ENCODE measurements around the gene FOXP2.
"Not testable (repeated sequence)": the region's sequence is repeated elsewhere in the genome, so short reads cannot be mapped to it uniquely, and the experiment has no call there.

Gene FOXP2
- long read RNA-seq, donor 1, partial matches to known transcripts: 0 of 1 reads
- long read RNA-seq, donor 1, other reads (novel, unspliced or antisense): 0 of 1 reads
- long read RNA-seq, donor 2: 0 reads
- long read RNA-seq, donor 3: 0 reads
- long read RNA-seq, donor 4: 0 reads
- long read RNA-seq, donor 5: 0 reads
- long read RNA-seq, donor 6: 0 reads
- long read RNA-seq, donor 7: 0 reads
- long read RNA-seq, donor 8: 0 reads

DNA sequence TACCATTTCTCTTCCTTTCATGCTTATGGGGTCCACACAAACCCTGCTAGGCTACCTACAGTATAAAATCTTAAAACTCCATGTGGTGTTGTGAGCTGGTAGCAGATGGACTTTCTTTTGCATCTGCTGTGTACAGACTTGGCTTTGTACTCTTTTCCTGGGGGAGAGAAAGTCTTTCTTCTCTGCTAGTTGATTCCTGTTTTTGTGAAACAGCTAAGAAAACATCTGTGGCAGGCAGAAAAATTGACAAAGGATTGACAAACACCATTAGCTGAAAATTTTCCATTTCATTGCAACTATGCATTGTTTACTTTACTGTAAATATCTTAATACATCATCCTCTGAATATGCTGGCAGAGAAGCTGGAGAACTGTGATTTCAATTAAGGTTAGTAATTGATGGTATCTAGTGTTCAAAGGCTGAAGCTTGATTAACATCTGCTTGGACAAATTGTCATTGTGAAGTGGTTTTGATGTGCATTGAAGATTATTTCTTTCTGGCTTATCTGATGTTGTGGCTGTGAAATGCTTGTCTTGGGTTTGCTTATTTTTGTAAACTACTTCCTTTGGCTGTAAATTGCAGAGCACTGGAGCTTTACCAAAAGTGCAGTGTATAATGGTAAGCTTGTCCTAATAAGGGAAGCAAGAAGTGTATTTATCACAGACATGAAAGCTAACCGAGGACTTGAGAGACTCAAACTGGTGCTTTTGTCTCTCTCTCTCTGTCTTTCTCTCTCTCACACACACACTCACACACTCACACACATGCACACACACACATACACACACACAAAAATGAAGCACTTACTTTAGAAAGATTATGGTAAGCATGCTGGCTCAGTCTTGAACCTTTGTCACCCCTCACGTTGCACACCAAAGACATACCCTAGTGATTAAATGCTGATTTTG, at the start of gene FOXP2:
TSS of gene FOXP2 (plus strand) at position 660 of the 908 bp plus-strand sequence. CDS start 11,697 bp downstream, outside the sequence.
- DNase-seq: peak; percentile 50

DNA sequence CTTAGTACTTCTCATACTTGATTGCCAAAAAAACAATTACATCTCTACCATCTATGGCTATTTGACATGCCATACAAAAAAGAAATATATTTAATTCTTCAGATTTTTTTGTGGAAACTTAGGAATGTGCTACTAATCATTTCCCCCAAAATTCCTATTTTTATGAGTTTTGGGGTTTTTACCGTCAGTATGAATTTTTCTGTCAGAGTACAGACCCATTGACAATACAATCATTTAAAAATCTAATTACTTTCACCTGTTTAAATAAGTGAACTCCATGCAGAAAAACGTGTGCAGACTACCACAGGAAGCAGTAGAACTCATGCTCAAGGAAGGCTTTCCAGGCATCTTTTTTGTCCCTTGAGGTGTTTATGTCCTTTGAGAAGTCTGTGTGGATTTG, 48.8 kb upstream of the FOXP2 start:
- DNase-seq: no peak

DNA sequence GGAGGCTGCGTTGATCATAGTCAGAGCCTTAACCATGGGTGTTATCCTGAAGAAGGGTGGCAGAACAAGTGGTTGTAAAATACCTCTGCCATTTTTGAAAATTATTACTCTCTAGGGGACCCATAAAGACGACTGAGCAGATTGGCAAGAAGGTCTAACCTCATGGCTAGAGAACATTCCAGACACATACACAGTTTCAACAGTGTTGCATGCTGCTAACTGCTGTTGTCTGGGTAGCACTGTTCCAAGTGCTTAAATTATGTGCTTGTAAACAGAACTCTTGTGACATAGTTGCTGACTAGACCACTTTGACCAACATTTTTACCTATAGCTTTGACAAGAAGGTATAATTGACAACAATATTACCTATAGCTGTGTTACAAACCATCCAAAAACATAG, 46.1 kb upstream of the FOXP2 start:
- no peak for DNase-seq

DNA sequence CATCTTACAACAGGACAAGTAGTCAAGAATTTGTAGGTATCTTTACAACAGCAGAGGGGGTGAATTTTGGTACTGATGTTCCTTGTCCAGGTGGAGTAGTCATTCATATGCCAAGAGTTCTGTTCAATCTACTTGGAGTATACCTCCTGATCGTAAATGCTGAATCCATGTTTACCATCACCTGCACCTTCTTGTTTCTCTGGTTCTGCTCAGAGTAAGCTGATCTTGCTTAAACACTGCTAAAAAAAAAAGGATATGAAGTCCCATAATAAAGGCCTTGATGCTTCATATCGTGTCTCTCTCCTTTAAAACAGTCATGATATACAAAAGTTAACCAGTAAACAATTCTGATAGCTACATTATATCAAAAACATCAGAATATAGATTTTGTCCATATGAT, 45.3 kb upstream of the FOXP2 start:
- no peak for DNase-seq

DNA sequence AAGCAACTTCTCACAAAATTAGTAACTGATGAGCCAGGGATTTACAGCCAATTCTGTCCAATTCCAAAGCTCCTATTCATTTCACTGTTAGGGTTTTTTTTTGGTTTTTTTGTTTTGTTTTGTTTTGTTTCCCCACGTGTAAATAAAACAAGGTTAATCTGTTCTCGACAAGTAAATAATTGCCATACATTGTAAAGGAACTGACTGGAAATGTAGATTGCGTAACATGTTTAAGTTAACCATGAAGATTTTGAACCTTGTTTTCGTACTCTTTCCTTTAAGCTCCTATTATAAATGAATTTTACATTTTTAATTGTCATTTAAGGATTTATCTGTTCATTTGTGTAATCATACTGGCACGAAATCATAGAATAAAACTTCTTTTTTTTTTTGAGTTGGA, 42.0 kb upstream of the FOXP2 start:
- DNase-seq: no peak

DNA sequence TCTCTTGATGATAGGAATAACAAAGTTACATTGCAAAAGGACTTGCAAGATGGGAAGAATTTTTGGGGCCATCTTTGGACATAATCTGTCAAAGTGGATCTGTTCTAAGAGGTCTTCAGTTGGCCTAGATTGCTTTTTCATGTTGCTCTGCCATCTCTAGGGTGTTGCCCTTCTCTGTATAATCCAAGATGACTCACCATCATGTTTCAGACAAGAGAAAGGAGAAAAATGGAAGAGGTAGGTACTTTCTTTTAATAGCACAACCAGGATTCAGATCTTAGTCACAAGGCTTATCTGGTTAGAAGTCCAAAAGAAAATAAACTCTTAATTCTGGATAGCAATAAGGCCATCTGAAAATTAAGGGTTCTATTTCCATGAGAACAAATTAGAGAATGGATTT, 38.7 kb upstream of the FOXP2 start:
- no peak for DNase-seq

DNA sequence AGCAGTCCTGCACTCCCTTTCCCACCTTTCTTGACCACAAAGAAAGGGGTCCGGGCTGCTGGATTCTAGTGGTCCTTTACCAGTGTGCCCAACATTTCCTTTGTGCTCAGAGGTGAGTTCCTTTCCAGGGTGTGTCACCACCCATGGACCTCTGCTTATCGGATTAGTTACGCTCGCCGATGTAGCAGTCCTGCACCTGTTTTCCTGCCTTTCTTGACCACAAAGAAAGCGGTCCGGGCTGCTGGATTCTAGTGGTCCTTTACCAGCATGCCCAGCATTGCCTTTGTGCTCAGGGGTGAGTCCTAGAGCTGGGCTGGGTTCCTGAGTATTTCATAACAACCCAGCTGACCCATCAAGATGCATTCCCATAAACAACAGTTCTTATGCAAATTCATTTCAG, 30.7 kb upstream of the FOXP2 start:
- not testable (repeated sequence) for DNase-seq

DNA sequence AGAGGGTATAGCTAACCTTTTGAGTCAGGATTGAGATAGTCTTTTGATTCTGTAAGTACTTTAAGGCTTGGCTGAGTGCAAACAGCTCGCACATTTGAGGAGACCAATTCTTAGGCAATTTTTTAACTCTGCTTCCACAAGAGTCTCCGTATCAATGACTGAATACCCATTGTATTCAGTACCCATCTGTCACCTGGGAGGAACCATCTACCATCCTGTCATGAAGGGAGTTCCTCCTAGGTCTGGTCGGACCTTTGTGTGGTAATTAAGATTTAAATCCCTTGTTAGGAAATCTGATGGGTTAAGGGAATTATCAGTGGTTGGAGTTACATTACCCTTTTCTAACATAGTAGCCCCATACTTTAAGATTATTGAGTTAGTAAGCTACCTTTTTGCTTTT, 30.3 kb upstream of the FOXP2 start:
- DNase-seq: not testable (repeated sequence)

DNA sequence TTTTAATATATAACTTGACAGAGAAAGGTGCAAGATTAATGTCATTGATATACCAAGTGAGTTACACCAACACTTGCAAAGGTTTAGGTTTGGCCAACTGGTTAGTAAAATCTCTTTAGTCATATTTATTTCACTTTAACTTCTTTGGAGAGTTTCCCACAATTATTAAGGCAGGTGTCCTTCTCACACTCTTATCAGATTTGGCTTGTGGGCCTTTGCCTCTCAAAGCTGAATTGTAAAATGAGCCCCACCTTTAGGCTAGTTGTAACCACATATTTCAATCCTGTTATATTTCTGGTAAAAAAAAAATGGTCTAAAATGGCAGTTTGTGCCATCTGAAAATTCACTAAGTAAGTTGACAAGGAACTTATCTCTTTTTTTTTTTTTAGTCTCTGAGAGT, 26.6 kb upstream of the FOXP2 start:
- no peak for DNase-seq

DNA sequence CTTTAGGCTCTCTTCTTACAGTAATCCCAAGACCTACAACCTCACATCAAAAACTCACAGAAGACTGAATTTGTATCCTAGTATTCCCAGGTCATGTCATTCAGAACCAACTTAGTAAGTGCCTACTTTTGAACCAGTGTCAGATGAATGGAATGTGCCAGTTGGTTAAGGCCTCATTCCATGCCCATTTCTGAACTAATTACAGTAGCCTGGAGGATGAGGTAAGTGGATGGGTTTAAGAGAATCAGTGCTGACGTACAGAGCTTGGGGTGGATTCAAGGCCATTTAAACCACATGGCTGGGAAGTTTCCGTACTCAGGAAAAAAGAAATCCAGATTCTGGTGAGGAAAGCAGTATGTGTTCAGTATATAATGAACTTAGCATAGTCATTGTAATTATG, 21.9 kb upstream of the FOXP2 start:
- DNase-seq: no peak

DNA sequence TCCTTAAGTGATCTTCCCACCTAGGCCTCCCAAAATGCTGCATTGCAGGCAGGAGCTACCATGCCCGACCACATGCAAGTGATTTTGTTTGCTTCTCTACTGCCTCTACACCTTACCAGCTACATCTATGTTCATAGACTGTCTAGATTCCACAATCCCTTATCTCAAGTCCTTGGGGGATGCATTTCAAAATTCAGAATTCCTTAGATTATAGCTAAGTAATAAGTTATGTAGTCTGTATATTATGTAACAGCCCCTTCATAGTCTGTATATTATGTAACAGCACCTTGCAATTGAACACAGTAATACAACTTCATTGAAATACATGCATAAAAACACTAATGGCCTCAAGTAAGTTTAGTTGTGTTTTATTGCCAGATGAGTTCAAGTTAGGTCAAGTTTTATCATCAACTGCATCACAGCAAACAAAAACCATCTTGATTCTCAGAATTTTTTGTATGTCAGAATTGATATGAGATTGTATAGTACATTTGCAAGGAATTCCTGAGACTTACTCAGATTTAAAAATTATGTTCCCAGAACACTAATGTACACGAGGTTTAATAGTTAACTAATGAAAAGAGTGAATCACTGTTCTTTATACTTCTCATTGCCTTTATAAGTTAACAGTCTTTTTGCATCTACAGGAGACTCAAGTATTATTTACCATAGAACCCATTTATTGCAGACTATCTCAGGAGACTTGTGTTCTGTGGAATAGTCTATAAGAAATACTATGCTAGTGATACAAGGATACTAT, 11.6 kb upstream of the FOXP2 start:
- DNase-seq: no peak

DNA sequence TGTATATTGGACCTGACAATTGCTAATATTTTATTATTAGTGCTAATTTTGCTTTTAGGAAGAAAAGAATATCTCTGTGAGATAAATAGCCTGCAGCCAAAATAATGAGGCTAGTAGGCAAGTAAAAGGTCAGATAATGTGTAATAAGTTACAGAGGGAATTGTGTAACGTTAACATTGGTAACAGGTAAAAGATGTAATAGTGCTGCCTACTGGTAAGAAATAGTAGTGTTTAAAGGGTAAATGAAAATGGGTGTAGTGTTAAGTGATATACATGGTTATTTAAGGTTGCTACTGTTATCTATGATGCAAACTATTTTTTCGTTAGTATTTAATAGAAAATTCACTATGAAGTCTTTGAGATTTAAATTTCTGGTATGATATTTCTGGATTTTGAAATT, 9.2 kb upstream of the FOXP2 start:
- no peak for DNase-seq

DNA sequence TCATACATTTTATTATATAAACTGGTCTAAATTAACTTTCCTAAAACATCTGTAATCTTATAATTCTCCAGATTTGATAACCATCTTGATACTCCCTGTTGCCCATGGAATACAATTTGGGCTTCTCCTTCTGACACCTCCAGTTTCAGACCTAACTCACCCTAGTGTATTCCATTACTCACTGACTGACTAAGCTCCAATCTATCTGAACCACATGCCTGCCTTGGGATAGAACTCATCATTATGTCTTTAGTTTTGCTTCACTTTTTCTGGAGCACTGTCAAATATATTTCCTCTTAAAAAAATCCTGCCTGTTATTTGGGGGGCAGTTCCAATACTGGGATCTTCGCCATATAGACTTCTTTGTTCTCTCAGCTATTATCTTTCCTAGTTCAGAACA, 4.9 kb upstream of the FOXP2 start:
- no peak for DNase-seq

DNA sequence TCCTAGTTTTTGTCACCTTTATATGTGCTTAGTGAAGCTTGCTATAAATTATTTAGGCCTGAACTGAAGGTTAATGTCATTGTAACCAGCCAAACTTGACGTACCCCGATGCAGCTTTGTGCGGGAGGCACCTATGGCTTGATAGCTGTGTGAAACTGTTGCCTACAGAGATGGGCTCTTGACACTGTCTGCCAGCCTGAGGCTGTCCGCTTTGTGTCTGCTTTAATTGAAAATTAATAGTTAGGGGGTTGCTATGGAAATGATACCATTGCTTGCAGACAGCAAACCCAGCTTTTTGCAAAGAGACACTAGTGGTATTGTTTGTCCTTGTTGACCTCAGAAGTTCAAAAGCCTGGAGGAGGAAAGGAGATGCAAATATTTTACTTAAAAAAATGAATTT, 2.1 kb upstream of the FOXP2 start:
- no peak for DNase-seq

DNA sequence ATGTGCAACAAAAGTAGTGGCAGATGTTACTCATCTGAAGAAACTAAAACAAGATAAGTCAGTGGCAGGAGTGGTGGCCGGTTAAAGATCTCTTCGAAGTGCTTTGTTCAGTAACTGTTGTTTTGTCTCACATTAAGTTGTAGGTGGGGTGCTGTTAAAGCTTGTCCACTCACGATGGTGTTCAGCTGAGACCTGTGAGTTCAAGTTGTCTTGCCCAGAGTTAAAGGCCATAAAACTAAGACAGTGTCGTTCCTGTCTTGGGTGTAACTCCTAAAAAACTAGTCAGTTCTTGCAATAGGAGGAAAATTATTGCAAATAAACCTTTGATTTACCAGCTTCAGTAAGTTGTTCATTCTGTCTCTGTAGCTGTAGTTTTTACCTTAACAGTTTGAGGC, 857 bp upstream of the FOXP2 start:
- peak; percentile 27 for DNase-seq

DNA sequence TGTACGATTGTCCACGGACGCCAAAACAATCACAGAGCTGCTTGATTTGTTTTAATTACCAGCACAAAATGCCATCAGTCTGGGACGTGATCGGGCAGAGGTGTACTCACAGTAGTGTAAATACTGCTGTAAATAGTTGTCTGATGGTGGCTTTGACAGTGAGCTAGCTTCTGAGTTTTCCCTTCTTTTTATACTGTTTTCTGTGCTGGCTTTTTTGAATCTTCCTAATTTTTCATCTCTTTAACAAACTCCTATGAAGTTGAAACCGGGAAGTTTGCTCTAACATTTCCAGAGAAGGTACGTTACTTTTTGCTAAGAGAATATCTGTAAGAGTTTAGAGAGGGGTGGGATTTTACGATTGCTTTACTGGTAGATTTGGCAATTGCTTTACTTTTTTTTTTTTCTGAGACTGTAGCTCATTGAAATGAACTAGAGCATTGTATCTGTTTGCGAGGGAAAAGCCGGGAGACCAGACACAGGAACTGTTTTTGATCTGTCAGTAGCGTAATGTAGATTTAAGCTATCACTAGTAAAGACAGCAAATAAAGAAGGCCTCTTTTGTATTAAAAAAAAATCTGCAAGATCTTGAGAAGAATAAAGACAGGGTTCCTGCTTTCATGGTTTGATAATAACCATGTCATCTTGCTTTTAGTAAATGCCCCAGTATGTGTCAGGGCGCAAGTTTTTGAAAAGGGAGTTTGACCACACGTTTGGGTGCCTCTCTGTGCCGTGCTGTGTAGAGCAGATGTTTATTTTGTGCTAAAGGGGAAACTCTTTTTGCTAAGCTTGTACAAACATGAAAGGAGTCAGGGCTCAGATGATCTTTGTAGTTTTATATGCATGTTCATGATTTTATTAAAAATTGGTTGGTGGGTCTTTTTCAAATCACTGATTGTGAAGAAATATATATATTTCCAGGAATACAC, 712 bp downstream of the FOXP2 start:
- DNase-seq: no peak

DNA sequence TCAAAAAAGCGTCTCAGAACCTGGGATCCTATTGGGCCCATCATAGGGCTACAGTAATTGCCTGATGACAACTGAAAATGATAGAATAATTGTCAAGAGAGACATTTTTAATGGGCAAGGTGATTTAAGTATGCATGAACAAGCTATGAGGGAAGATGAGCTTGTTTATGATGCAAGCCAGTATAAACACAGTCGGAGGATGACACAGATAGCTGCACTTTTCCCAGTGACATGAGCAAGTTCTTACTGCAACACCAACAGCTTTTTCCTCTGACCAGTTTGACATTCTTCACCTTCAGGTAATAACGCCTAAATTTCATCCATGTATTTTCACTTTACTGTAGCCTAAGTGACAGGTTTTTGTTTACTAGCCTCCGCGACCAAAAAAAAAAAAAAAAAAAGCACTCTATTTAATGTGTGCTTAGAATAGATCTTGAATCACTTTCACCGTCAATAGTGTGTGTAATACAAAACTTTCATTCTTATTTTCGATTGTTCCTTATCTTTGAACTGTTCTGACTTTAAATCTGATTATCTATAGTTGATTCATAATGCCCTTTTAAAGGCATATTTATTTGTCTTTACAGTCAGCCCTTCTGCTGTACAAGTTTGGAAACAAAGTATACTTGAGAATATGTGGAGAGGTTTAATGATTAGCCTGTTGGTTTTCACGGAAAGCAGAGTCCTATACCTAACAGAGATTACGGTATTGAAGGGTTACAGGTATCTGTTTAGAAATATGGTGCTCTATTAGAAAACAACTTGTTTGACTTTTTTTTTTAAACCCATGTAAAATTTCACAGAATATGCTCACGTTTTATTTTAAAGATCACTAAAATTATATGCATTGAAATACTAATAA, 1.7 kb downstream of the FOXP2 start:
- DNase-seq: no peak

DNA sequence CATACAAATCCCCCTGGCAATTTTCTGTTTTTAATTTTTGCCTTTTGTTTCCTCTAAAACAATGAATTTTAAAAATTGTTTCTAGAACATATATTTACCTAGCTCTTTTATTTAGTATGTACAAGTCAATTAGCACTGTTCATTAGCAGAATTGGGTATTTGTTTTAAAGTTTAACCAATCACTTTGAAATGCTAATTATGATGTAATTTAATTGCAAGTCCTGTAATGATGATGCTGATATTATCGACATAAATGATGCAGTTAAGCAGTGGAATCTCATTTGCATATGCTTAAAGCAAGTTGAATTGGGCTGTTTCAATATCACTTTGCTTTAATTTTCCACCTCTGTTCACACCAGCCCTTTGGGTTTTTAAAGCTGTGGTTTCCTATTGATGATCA, 2.7 kb downstream of the FOXP2 start:
- DNase-seq: no peak

DNA sequence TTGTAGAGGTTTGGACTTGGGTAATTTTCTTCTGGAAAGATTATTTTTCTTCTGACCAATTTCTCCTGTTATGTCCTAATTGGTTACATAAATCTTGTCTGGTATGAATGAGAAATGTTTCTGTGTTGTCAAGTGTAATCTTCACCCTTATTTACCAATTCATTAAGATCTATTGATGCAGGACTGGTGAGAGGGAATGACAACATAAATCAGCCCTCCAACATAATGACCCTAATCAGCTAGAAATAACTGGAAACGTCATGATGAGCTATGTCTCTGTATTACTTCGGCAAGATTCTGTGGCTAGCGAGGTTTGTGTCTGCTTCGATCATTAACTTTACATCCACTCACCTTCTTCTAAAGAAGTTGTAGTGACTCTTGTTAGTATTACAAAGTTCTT, 3.5 kb downstream of the FOXP2 start:
- no peak for DNase-seq

DNA sequence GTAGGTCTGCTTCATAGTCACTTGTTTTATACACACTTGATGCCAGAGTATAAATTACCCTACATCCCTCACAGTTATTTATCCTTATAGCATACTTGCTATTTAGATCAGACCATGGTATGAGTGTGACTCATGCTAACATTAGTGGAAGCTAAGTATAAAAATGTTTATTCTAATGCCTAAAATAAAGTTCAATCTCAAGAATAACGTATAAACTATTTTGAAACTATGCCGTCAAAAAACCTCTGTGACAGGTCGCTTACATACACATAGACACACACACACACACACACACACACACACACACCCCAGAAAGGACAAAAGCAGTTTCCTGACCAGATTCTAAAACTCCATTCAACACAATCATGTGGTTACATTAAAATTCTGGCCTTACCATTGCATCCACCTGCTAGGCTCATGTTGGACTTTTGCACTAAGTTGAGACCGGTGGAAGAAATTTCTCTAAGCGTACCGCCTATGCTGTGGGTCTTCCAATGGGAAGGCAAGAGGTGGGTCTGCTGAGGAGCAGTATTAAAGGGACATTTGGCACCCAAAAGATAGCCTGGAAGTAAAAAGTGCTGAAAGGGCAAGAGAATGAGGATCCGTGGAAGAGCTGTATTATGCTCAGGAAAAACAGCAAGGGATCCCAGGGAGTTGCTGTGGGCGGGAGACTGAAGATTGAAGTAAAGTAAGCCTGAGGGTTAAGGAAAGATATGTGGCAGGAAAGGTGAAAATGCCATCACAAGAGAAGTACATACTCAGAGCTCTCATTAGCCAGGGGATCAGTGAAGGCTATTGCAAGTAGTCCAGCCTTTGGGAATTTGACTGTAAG, 5.0 kb downstream of the FOXP2 start:
- no peak for DNase-seq
